Measurements from ENCODE around the gene DRC7. TPM values are rescaled to one million over a fixed set of nuclear protein-coding genes. Genes with fewer than 3 reads are reported as not detected.

Gene DRC7
- total and polyA plus RNA-seq, 10 of the 15 experiments (the other 5 are each of a cell fraction or from before 2014, with no cell fraction given): 0.06 to 0.49 (median 0.14) TPM; not detected in 4

DNA sequence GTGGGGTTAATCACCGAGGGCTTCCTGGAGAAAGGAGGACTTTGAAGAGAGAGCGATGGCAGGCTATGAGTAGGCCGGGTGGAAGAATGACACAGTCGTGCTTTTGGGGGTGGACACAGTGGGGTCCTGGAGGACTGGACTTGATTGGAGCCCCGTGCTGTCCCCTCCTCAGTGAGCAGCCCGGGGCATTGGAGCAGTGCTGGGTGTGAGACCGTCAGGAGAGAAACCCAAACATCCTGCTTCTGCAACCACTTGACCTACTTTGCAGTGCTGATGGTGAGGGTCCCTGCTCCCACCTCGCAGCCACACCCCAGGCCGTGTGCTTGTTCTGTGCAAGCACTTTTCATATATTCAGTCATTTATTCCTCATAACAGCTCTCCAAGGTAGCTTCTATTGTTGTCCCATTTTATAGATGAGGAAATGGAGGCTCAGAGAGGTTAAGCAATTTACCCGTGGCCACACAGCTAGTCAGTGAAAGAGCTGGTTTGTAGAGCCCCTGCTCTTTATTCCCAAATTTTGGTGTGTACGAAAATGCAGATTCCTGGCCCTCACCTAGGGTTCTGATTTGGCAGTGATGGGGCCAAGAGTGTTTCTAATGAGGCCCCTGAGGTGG, 38.2 kb upstream of the DRC7 start (continued):
- TF ChIP-seq BMI1 (IDR thresholded peaks at IDR 0.05; ENCODE audit: borderline replicate concordance) (no peak), RBBP5 (conservative IDR thresholded peaks at IDR 0.05) (no peak)

DNA sequence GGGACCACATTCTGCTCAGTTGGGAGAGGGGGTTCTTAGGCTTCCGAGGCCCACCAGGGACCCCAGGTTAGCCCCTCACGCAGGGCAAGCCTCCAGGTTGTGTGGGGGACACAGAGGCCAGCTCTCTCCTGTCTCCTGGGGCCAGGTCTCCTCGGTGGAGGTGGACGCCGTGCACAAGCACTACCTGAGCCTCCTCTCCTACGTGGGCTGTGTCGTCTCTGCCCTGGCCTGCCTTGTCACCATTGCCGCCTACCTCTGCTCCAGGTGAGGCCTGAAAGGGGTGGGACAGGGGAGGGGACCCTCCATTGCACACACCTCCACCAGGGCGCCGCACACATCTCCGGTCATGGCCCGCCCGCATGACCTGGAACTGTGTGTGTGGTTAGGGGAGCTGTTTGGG, 37.4 kb upstream of the DRC7 start:
- no peaks in the 10 kb centered on the region; a peak in 1 of 4 replicates for H3K27me3 ChIP-seq (replicated peaks in 1 of 2; ENCODE audit: control insufficient read depth in 2 of 2, insufficient read depth in 2 of 2, low read length in 1 of 2)
- CTCF ChIA-PET: interaction anchor here (1.5 kb wide), 1 partner anchor 8 kb away, joined by 7 read pairs; no protein-coding TSS in a partner anchor
- DNase-seq (ENCODE audit: low read depth, low spot score) (no peak), ATAC-seq (no peak), FAIRE-seq (no peak)
- H3K36me3 ChIP-seq (ENCODE audit: control insufficient read depth in 2 of 2, insufficient read depth in 2 of 2, low read length in 1 of 2): no peaks in the 10 kb centered on the region
- H4K20me1 ChIP-seq (ENCODE audit: control insufficient read depth, insufficient read depth): no peaks in the 10 kb centered on the region
- intact Hi-C loops (cut with micrococcal nuclease; ENCODE audit: unreplicated experiment) (no loop called here), in situ Hi-C loops (cut with MboI) (no loop called here)
- H3K27ac ChIP-seq (ENCODE audit: control insufficient read depth, insufficient read depth): no peak overlapping the region
- H3K4me3 ChIP-seq: no peak overlapping the region
- RAD21 ChIA-PET (ENCODE audit: unreplicated experiment): no interaction called here
- H3K9me3 ChIP-seq (replicated peaks; ENCODE audit: control insufficient read depth, insufficient read depth, low read length): no peaks in the 10 kb centered on the region
- no peaks in the 10 kb centered on the region for H3K79me2 ChIP-seq (ENCODE audit: control insufficient read depth, insufficient read depth, low read length)
- POLR2A ChIA-PET: no interaction called here
- H3K4me2 ChIP-seq (ENCODE audit: control insufficient read depth, insufficient read depth): no peak overlapping the region
- 63% methylated on average over 13 of the region's 13 CpGs for WGBS (ENCODE audit: insufficient coverage, insufficient replicate concordance, low lambda C conversion rate, missing lambda C conversion rate)
- SMC1A ChIA-PET (ENCODE audit: uncharacterized antibody, unreplicated experiment): interaction anchor here (0.6 kb wide), 1 partner anchor 79 kb away, joined by 3 read pairs; no protein-coding TSS in a partner anchor
- no peak overlapping the region for H2AFZ ChIP-seq (ENCODE audit: control insufficient read depth, low read depth, low read length)
- BruUV-seq (replicated peaks): no TSS peak
- TF ChIP-seq WRNIP1 (IDR thresholded peaks at IDR 0.05; ENCODE audit: borderline replicate concordance, low read depth, low read length): no peak
- no peaks in the 10 kb centered on the region for H3K4me1 ChIP-seq (ENCODE audit: control insufficient read depth, insufficient read depth, low read length)
- no peak overlapping the region for H3K9ac ChIP-seq (ENCODE audit: control insufficient read depth, insufficient read depth, low read length)

- DNase-seq (ENCODE audit: low read depth, low spot score): no peak
- H3K79me2 ChIP-seq (ENCODE audit: control insufficient read depth, insufficient read depth, low read length): no peaks in the 10 kb centered on the region
- RAD21 ChIA-PET (ENCODE audit: unreplicated experiment): interaction anchor here (0.6 kb wide), 1 partner anchor 11 kb away, joined by 3 read pairs; no protein-coding TSS in a partner anchor
- no peaks in the 10 kb centered on the region; a peak in 1 of 4 replicates for H3K27me3 ChIP-seq (replicated peaks in 1 of 2; ENCODE audit: control insufficient read depth in 2 of 2, insufficient read depth in 2 of 2, low read length in 1 of 2)
- H3K36me3 ChIP-seq (ENCODE audit: control insufficient read depth in 2 of 2, insufficient read depth in 2 of 2, low read length in 1 of 2): no peaks in the 10 kb centered on the region
- SMC1A ChIA-PET (ENCODE audit: uncharacterized antibody, unreplicated experiment): no interaction called here
- ATAC-seq: no peak; the same call in 2 of the 3 replicates
- POLR2A ChIA-PET: no interaction called here
- H3K27ac ChIP-seq (ENCODE audit: control insufficient read depth, insufficient read depth): no peak overlapping the region
- H3K9ac ChIP-seq (ENCODE audit: control insufficient read depth, insufficient read depth, low read length): no peak overlapping the region
- CTCF ChIA-PET: interaction anchor here (1.5 kb wide), 1 partner anchor 9 kb away, joined by 7 read pairs; no protein-coding TSS in a partner anchor
- 45% methylated on average over 10 of the region's 10 CpGs for WGBS (ENCODE audit: insufficient coverage, insufficient replicate concordance, low lambda C conversion rate, missing lambda C conversion rate)
- in situ Hi-C loops (cut with MboI): no loop called here
- H3K4me1 ChIP-seq (ENCODE audit: control insufficient read depth, insufficient read depth, low read length): no peaks in the 10 kb centered on the region
- H3K9me3 ChIP-seq (replicated peaks; ENCODE audit: control insufficient read depth, insufficient read depth, low read length): no peaks in the 10 kb centered on the region
- no peak for FAIRE-seq
- no peak overlapping the region for H2AFZ ChIP-seq (ENCODE audit: control insufficient read depth, low read depth, low read length)
- no peaks in the 10 kb centered on the region for H4K20me1 ChIP-seq (ENCODE audit: control insufficient read depth, insufficient read depth)
- H3K4me2 ChIP-seq (ENCODE audit: control insufficient read depth, insufficient read depth): no peak overlapping the region
- no TSS peak for BruUV-seq (replicated peaks)
- intact Hi-C loops (cut with micrococcal nuclease; ENCODE audit: unreplicated experiment): no loop called here
- TF ChIP-seq POLR2AphosphoS5 (IDR thresholded peaks at IDR 0.05; ENCODE audit: low read length) (no peak), SMARCA5 (IDR thresholded peaks at IDR 0.05) (0 out of 2 replicates have a peak, but pooled peaks have one; percentile 39), CEBPB (IDR thresholded peaks at IDR 0.05; ENCODE audit: borderline replicate concordance in 1 of 2, low read depth in 2 of 2, low read length in 2 of 2) (no peak), MXI1 (IDR thresholded peaks at IDR 0.05; ENCODE audit: low read depth, low read length) (no peak)
- TF ChIP-seq, protein P1, sequence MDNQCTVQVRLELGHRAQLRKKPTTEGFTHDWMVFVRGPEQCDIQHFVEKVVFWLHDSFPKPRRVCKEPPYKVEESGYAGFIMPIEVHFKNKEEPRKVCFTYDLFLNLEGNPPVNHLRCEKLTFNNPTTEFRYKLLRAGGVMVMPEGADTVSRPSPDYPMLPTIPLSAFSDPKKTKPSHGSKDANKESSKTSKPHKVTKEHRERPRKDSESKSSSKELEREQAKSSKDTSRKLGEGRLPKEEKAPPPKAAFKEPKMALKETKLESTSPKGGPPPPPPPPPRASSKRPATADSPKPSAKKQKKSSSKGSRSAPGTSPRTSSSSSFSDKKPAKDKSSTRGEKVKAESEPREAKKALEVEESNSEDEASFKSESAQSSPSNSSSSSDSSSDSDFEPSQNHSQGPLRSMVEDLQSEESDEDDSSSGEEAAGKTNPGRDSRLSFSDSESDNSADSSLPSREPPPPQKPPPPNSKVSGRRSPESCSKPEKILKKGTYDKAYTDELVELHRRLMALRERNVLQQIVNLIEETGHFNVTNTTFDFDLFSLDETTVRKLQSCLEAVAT (IDR thresholded peaks at IDR 0.05): no peak
- H3K4me3 ChIP-seq: no peak overlapping the region
These were observed 36.3 kb upstream of the DRC7 start for GRCh38 chr16:57658130-57658877.
